Measurements from ENCODE around the gene SEC16B. TPM values are rescaled to one million over a fixed set of nuclear protein-coding genes. Genes with fewer than 3 reads are reported as not detected.

SEC16B gene
- total and polyA plus RNA-seq, 2 of the 13 experiments (the other 11 are each of a cell fraction or from before 2014, with no cell fraction given): 4.6 to 5.8 TPM

DNA sequence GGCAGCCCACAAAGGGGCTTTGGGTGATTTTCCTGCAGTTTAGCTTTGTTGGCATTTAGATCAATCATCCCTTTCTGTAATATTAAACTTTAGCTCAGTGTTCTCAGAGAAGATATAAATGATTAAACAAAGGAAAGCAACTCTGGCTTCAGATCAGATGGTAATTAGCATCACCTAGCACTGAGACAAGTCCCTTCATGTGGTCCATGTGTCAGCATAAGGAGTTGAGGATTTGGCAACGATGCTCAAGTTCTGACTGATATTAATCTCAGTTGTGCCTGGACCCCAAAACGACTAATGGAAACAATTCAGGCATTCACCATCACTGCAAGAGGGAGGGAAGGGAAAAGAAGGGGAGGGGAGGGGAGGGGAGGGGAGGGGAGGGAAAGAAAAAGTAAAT, 60.4 kb downstream of the SEC16B start:
- Histone ChIP-seq H4K20me1 (ENCODE audit: insufficient read depth, low read length) (no peaks in the 10 kb centered on the region), H3K27me3 (ENCODE audit: control insufficient read depth in 1 of 2, insufficient read depth in 2 of 2, low read length in 2 of 2) (peaks cover 0 to 13% of the 10 kb centered on the region in 2 experiments; a peak in 3 of 5 replicates), H3K4me1 (ENCODE audit: insufficient read depth, low read length) (peaks cover 14% of the 10 kb centered on the region), H3K27ac (ENCODE audit: extremely low read length, insufficient read depth, low read length) (no peak overlapping the region), H3K9ac (ENCODE audit: insufficient read depth, low read depth, low read length) (no peak overlapping the region), H3K4me3 (replicated peaks in 1 of 3; ENCODE audit: insufficient read depth in 1 of 3, low read depth in 2 of 3, low read length in 3 of 3) (no peak overlapping the region), H2AFZ (ENCODE audit: low read length) (no peak overlapping the region), H3K36me3 (replicated peaks in 1 of 2; ENCODE audit: control insufficient read depth in 1 of 2, insufficient read depth in 2 of 2, low read length in 2 of 2) (no peaks in the 10 kb centered on the region), H3K79me2 (ENCODE audit: insufficient read depth, low read length) (no peaks in the 10 kb centered on the region), H3K9me3 (ENCODE audit: low read length) (no peaks in the 10 kb centered on the region), H3K4me2 (ENCODE audit: low read depth, low read length) (no peak overlapping the region)
- DNase-seq (ENCODE audit: low spot score): no peak
- intact Hi-C loops (cut with micrococcal nuclease; ENCODE audit: unreplicated experiment) (no loop called here), in situ Hi-C loops (cut with HindIII; ENCODE audit: extremely low pct_ligation_motif_present, low pct_unique_long_range_greater_than_20kb) (no loop called here)
- ChIA-PET POLR2A (no interaction called here), CTCF (ENCODE audit: low intra/inter-chr PET ratio, low total read pairs) (no interaction called here)
- BruUV-seq (replicated peaks): no TSS peak
- 0% methylated on average over 2 of the region's 2 CpGs for WGBS (ENCODE audit: low lambda C conversion rate)
- TF ChIP-seq ZNF567 (CRISPR knock-in tag; IDR thresholded peaks at IDR 0.05; ENCODE audit: borderline replicate concordance): no peak
- no peak for TF ChIP-seq ZSCAN31 (CRISPR knock-in tag; IDR thresholded peaks at IDR 0.05; ENCODE audit: low read depth)
- TF ChIP-seq, protein P1, sequence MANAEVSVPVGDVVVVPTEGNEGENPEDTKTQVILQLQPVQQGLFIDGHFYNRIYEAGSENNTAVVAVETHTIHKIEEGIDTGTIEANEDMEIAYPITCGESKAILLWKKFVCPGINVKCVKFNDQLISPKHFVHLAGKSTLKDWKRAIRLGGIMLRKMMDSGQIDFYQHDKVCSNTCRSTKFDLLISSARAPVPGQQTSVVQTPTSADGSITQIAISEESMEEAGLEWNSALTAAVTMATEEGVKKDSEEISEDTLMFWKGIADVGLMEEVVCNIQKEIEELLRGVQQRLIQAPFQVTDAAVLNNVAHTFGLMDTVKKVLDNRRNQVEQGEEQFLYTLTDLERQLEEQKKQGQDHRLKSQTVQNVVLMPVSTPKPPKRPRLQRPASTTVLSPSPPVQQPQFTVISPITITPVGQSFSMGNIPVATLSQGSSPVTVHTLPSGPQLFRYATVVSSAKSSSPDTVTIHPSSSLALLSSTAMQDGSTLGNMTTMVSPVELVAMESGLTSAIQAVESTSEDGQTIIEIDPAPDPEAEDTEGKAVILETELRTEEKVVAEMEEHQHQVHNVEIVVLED (CRISPR knock-in tag; IDR thresholded peaks at IDR 0.05; ENCODE audit: borderline replicate concordance): no peak
- TF ChIP-seq SIN3B (IDR thresholded peaks at IDR 0.05; ENCODE audit: low read length): no peak
- TF ChIP-seq, protein P2, sequence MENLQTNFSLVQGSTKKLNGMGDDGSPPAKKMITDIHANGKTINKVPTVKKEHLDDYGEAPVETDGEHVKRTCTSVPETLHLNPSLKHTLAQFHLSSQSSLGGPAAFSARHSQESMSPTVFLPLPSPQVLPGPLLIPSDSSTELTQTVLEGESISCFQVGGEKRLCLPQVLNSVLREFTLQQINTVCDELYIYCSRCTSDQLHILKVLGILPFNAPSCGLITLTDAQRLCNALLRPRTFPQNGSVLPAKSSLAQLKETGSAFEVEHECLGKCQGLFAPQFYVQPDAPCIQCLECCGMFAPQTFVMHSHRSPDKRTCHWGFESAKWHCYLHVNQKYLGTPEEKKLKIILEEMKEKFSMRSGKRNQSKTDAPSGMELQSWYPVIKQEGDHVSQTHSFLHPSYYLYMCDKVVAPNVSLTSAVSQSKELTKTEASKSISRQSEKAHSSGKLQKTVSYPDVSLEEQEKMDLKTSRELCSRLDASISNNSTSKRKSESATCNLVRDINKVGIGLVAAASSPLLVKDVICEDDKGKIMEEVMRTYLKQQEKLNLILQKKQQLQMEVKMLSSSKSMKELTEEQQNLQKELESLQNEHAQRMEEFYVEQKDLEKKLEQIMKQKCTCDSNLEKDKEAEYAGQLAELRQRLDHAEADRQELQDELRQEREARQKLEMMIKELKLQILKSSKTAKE (CRISPR knock-in tag; IDR thresholded peaks at IDR 0.05; ENCODE audit: borderline replicate concordance): no peak
- no peak for TF ChIP-seq TBX3 (IDR thresholded peaks at IDR 0.05; ENCODE audit: borderline replicate concordance)
- TF ChIP-seq, protein P3, sequence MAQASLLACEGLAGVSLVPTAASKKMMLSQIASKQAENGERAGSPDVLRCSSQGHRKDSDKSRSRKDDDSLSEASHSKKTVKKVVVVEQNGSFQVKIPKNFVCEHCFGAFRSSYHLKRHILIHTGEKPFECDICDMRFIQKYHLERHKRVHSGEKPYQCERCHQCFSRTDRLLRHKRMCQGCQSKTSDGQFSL (CRISPR knock-in tag; IDR thresholded peaks at IDR 0.05): no peak
- TF ChIP-seq, protein P4, sequence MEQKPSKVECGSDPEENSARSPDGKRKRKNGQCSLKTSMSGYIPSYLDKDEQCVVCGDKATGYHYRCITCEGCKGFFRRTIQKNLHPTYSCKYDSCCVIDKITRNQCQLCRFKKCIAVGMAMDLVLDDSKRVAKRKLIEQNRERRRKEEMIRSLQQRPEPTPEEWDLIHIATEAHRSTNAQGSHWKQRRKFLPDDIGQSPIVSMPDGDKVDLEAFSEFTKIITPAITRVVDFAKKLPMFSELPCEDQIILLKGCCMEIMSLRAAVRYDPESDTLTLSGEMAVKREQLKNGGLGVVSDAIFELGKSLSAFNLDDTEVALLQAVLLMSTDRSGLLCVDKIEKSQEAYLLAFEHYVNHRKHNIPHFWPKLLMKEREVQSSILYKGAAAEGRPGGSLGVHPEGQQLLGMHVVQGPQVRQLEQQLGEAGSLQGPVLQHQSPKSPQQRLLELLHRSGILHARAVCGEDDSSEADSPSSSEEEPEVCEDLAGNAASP (CRISPR knock-in tag; IDR thresholded peaks at IDR 0.05; ENCODE audit: borderline replicate concordance): no peak
- no peak for TF ChIP-seq ZZZ3 (CRISPR knock-in tag; IDR thresholded peaks at IDR 0.05; ENCODE audit: borderline replicate concordance)
- no peak for TF ChIP-seq ZNF12 (CRISPR knock-in tag; IDR thresholded peaks at IDR 0.05)
- TF ChIP-seq SRSF4 (IDR thresholded peaks at IDR 0.05; ENCODE audit: low read depth, low read length, poor library complexity, severe bottlenecking): no peak
- no peak for TF ChIP-seq MAF1 (CRISPR knock-in tag; IDR thresholded peaks at IDR 0.05; ENCODE audit: borderline replicate concordance)
- no peak for TF ChIP-seq NRL (CRISPR knock-in tag; IDR thresholded peaks at IDR 0.05; ENCODE audit: borderline replicate concordance)
- TF ChIP-seq ZNF563 (CRISPR knock-in tag; IDR thresholded peaks at IDR 0.05): no peak
- TF ChIP-seq ZMYM2 (CRISPR knock-in tag; IDR thresholded peaks at IDR 0.05): no peak
- TF ChIP-seq ZNF557 (CRISPR knock-in tag; IDR thresholded peaks at IDR 0.05): no peak
- no peak for TF ChIP-seq ZNF543 (CRISPR knock-in tag; IDR thresholded peaks at IDR 0.05)
- no peak for ATAC-seq
- no peak for FAIRE-seq

Measured in HepG2 (cell line).